ENCODE data around the gene ZIC1.

The ZIC1 gene

DNA sequence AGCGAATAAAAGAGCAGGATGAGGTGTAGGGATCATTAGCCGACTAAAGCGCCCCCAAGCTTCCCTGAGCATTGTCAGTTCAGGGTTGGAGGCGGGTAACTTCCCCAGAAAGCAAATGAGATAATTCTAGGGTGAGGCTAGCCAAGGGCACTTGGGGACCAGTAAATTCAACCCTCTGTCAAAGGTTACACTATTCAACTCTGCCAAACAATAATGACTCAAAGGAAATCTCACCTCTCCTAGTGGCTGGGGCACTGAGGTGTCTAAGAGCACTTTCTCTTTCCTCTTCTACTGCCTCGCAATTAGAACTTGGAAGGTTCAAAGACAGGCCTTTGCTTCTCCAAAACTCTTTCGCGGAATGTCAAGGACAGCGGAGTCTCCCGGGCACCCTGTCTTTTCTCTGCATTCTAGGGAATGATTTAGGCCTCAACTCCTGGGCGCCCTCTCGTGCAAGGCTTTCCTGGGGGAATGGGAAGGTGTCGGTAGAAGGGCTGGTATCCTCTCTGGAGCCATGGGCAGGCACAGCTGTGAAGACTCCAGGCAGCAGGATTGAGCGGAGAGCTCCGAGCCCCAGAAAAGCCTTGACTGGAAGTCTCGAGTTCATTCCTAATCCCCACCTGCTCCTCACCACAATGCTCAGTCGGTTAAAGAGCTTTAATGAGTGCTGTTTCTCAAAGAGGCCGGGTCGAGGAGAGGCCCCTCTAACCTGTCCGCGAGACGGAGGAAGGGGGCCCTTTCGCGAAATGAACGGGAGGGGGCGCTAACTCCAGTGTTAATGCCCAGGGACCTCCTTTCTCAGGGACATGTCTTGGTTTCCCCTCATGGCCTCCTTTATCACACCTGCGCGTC lies 24.7 kb upstream of the ZIC1 start:
- Histone ChIP-seq H3K9me3 (ENCODE audit: control insufficient read depth, low read length) (no peaks in the 10 kb centered on the region), H3K36me3 (ENCODE audit: control insufficient read depth, insufficient read depth, low read length) (no peaks in the 10 kb centered on the region), H3K79me2 (no peaks in the 10 kb centered on the region), H3K4me2 (ENCODE audit: low read length) (no peak overlapping the region), H3K27me3 (ENCODE audit: control insufficient read depth, insufficient read depth, low read length) (peaks cover 16% of the 10 kb centered on the region), H2AFZ (no peak overlapping the region), H3K4me3 (ENCODE audit: low read depth, low read length) (no peak overlapping the region), H3K27ac (no peak overlapping the region), H3K9ac (no peak overlapping the region), H3K4me1 (no peaks in the 10 kb centered on the region)
- TF ChIP-seq, protein P1, sequence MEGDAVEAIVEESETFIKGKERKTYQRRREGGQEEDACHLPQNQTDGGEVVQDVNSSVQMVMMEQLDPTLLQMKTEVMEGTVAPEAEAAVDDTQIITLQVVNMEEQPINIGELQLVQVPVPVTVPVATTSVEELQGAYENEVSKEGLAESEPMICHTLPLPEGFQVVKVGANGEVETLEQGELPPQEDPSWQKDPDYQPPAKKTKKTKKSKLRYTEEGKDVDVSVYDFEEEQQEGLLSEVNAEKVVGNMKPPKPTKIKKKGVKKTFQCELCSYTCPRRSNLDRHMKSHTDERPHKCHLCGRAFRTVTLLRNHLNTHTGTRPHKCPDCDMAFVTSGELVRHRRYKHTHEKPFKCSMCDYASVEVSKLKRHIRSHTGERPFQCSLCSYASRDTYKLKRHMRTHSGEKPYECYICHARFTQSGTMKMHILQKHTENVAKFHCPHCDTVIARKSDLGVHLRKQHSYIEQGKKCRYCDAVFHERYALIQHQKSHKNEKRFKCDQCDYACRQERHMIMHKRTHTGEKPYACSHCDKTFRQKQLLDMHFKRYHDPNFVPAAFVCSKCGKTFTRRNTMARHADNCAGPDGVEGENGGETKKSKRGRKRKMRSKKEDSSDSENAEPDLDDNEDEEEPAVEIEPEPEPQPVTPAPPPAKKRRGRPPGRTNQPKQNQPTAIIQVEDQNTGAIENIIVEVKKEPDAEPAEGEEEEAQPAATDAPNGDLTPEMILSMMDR (IDR thresholded peaks at IDR 0.05): no peak

DNA sequence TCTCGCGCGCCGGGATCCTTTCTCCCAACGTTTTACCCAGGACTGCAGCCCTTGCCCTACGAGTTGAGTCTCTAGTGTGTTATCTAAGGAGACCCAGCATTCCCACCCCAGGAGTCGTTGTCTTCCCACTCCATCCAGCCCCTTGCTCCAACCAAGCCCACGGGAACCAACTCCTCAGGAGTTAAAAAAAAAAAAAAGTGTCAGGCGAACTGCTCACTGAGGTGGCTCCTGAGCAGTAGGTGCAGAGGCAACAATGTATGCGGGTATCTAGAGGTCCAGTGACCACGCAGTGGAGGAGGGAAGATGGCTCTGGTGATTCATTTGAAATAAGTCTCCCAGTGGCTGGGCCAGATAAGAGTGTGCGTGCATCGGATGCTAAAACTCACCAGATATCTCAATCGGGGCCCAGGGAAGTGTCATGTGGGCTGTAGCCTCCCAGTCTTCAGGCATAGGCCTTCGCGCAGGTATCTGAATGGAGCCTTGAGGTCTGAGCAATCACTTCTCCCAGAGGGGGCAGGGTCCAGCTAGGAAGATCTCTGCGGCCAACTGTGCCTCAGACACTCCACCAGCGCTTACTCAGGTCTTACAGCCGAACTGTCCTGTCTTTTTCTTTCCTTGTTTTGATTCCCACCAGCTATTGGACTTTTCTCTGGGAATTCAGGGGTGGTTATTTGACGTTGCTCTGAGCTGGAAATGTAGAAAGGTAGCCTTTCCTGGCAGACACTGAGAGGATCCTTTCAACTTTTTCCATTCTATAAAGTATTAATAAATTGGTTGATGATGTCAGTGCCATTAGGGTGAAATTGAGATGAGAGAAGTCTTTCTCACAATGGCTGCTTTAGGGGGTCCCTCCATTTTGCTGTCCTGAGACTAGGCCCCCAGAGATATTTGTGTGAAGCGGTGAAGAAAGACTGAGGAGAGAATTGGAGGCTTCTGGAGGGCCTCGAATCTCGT lies 23.8 kb upstream of the ZIC1 start:
- H3K27ac ChIP-seq: no peak overlapping the region
- no peaks in the 10 kb centered on the region for H3K4me1 ChIP-seq
- H3K79me2 ChIP-seq: no peaks in the 10 kb centered on the region
- no peak overlapping the region for H2AFZ ChIP-seq
- no peaks in the 10 kb centered on the region for H3K9me3 ChIP-seq (ENCODE audit: control insufficient read depth, low read length)
- peaks cover 25% of the 10 kb centered on the region for H3K27me3 ChIP-seq (ENCODE audit: control insufficient read depth, insufficient read depth, low read length)
- H3K9ac ChIP-seq: no peak overlapping the region
- TF ChIP-seq, protein P1 (IDR thresholded peaks at IDR 0.05): no peak
- no peaks in the 10 kb centered on the region for H3K36me3 ChIP-seq (ENCODE audit: control insufficient read depth, insufficient read depth, low read length)
- H3K4me3 ChIP-seq (ENCODE audit: low read depth, low read length): no peak overlapping the region
- H3K4me2 ChIP-seq (ENCODE audit: low read length): no peak overlapping the region

DNA sequence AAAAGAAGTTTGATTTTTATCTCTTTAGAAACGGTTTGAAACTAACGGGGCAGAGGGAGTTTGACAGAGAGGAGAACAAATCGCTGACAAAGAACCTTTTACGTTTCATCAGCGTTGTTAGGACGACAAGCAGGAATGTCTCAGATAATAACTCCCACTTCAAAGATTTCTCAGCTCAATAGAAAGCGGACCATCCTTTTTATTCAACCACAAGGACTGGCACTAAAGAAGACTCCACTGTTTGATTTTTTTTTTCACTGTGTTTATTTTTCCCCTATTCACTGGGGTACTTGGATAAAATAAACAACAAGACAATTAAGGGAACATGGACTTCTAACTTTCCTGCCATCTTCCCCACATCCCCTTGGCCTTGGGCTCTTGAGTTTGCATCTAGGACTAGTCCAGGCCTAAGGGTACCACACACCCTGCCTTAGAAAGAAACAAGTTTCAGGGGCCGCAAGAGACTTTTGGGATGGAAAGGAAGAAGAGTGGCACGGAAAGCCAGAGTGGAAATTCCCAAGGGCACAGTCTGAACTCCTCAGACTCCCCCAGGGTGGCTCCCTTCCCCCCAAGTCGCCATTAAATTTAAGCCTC lies 21.8 kb upstream of the ZIC1 start:
- no peaks in the 10 kb centered on the region for H3K79me2 ChIP-seq
- H3K36me3 ChIP-seq (ENCODE audit: control insufficient read depth, insufficient read depth, low read length): no peaks in the 10 kb centered on the region
- H2AFZ ChIP-seq: no peak overlapping the region
- H3K4me3 ChIP-seq (ENCODE audit: low read depth, low read length): no peak overlapping the region
- H3K27ac ChIP-seq: no peak overlapping the region
- TF ChIP-seq, protein P1 (IDR thresholded peaks at IDR 0.05): no peak
- no peaks in the 10 kb centered on the region for H3K9me3 ChIP-seq (ENCODE audit: control insufficient read depth, low read length)
- peaks cover 27% of the 10 kb centered on the region for H3K27me3 ChIP-seq (ENCODE audit: control insufficient read depth, insufficient read depth, low read length)
- no peak overlapping the region for H3K4me2 ChIP-seq (ENCODE audit: low read length)
- H3K9ac ChIP-seq: no peak overlapping the region
- H3K4me1 ChIP-seq: no peaks in the 10 kb centered on the region

DNA sequence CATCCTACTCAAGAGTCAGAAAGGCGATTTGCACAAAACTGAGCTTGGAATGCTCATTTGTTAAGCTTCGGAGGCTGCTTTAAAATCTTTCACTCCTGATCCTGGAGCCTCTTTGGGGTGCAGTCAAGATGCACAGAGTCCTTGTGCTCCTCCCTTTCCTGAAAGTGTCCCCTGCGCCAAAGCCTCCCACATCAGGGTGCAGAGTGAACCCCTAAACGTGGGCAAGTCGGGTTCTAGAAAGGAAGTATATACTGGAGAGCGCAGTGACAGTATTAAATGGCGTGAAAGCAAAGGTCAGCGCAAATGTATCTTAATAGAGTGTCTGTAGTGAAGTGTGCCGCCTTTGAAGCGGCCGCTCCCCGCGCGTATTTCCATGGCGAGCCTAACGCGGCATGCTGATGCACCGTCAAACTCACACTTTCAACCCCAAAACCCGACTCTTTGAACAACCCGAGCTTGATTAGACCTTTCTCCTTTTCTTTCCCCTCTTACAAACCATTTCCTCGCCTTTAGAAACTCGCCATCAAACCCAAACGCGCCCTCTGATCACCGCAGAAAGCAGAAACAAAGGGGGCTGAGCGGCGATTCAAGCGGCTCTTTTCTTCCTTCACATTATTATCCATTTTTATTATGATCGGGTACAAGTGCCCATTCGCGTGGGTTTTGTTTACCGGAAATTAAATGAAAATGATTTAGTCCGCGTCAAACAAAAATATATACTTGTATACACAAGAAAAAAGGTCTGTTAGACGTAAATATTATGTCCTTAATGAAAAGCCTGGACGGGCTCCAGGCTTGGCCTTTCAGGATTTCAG lies 21.1 kb upstream of the ZIC1 start:
- H3K36me3 ChIP-seq (ENCODE audit: control insufficient read depth, insufficient read depth, low read length): no peaks in the 10 kb centered on the region
- TF ChIP-seq, protein P1 (IDR thresholded peaks at IDR 0.05): no peak
- no peak overlapping the region for H3K4me3 ChIP-seq (ENCODE audit: low read depth, low read length)
- no peak overlapping the region for H3K4me2 ChIP-seq (ENCODE audit: low read length)
- H2AFZ ChIP-seq: no peak overlapping the region
- H3K27me3 ChIP-seq (ENCODE audit: control insufficient read depth, insufficient read depth, low read length): peaks cover 25% of the 10 kb centered on the region
- no peaks in the 10 kb centered on the region for H3K79me2 ChIP-seq
- no peak overlapping the region for H3K9ac ChIP-seq
- no peak overlapping the region for H3K27ac ChIP-seq
- no peaks in the 10 kb centered on the region for H3K9me3 ChIP-seq (ENCODE audit: control insufficient read depth, low read length)
- no peaks in the 10 kb centered on the region for H3K4me1 ChIP-seq
